Trophoblast cell (in vitro differentiated cells and primary cell): ENCODE data around the gene PHACTR1.

Source experiments
- DNase-seq, 2 donors: peaks; one replicate each; pipeline ENCODE4 v3.0.0-alpha.2; 2016
- H2AFZ ChIP-seq: 2 replicates; pipeline ENCODE4 v1.6.1; 2013; ENCODE audit warnings: low read length, moderate library complexity, mild to moderate bottlenecking; ENCODE audit not compliant: insufficient read depth, poor library complexity
- H2AK5ac ChIP-seq: 2 replicates; pipeline ENCODE4 v1.6.1; 2013; ENCODE audit warnings: mild to moderate bottlenecking, low read length
- H2BK120ac ChIP-seq: 2 replicates; pipeline ENCODE4 v1.6.1; 2013; ENCODE audit warnings: low read length, mild to moderate bottlenecking, moderate library complexity; ENCODE audit not compliant: insufficient read depth, poor library complexity
- H2BK12ac ChIP-seq: 2 replicates; pipeline ENCODE4 v1.6.1; 2013; ENCODE audit warnings: mild to moderate bottlenecking, low read length, moderate library complexity
- H2BK5ac ChIP-seq: 2 replicates; pipeline ENCODE4 v1.6.1; 2013; ENCODE audit warnings: low read length, low read depth, moderate library complexity, mild to moderate bottlenecking; ENCODE audit not compliant: poor library complexity
- H3K14ac ChIP-seq: 2 replicates; pipeline ENCODE4 v1.6.1; 2013; ENCODE audit warnings: mild to moderate bottlenecking, low read length
- H3K18ac ChIP-seq: 2 replicates; pipeline ENCODE4 v1.6.1; 2013; ENCODE audit warnings: mild to moderate bottlenecking, low read length
- H3K23ac ChIP-seq: 2 replicates; pipeline ENCODE4 v1.6.1; 2013; ENCODE audit warnings: low read length
- H3K27ac ChIP-seq: 2 replicates; pipeline ENCODE4 v1.5.1; 2013; ENCODE audit warnings: low read depth, mild to moderate bottlenecking, inconsistent platforms, low read length, moderate library complexity
- H3K27me3 ChIP-seq: 2 replicates; pipeline ENCODE4 v1.6.1; 2013; ENCODE audit warnings: inconsistent platforms, mild to moderate bottlenecking, low read length, moderate library complexity; ENCODE audit not compliant: insufficient read depth
- H3K36me3 ChIP-seq, 2 experiments: 1 replicate in 1 of 2; 2 replicates in 1 of 2; pipeline ENCODE4 v1.6.1; 2013; ENCODE audit warnings: low read length in 2 of 2, mild to moderate bottlenecking in 2 of 2, moderate library complexity in 1 of 2; ENCODE audit not compliant: insufficient read depth in 2 of 2, control insufficient read depth in 1 of 2
- H3K4ac ChIP-seq: 2 replicates; pipeline ENCODE4 v1.6.1; 2013; ENCODE audit warnings: low read depth, mild to moderate bottlenecking, low read length, moderate library complexity
- H3K4me1 ChIP-seq, 2 experiments: 1 replicate in 1 of 2; 2 replicates in 1 of 2; pipeline ENCODE4 v1.6.1; 2013; ENCODE audit warnings: low read length in 2 of 2, mild to moderate bottlenecking in 2 of 2, moderate library complexity in 1 of 2; ENCODE audit not compliant: insufficient read depth in 2 of 2, control insufficient read depth in 1 of 2
- H3K4me2 ChIP-seq: 2 replicates; pipeline ENCODE4 v1.6.1; 2013; ENCODE audit warnings: inconsistent platforms, mild to moderate bottlenecking, low read length, moderate library complexity
- H3K4me3 ChIP-seq: 2 replicates; pipeline ENCODE4 v1.5.1; 2013; ENCODE audit warnings: mild to moderate bottlenecking, low read depth, low read length, inconsistent platforms
- H3K79me1 ChIP-seq: one replicate; pipeline ENCODE4 v1.6.1; 2013; ENCODE audit warnings: low read length
- H3K79me2 ChIP-seq: 2 replicates; pipeline ENCODE4 v1.6.1; 2013; ENCODE audit warnings: low read length, mild to moderate bottlenecking; ENCODE audit not compliant: control insufficient read depth, insufficient read depth, poor library complexity
- H3K9ac ChIP-seq: 2 replicates; pipeline ENCODE4 v1.6.1; 2013; ENCODE audit warnings: mild to moderate bottlenecking, low read length
- H3K9me3 ChIP-seq: 2 replicates; pipeline ENCODE4 v1.6.1; 2013; ENCODE audit warnings: low read depth, mild to moderate bottlenecking, control low read depth, inconsistent platforms, low read length; ENCODE audit not compliant: insufficient read depth
- H4K12ac ChIP-seq: 2 replicates; pipeline ENCODE4 v1.6.1; 2013; ENCODE audit warnings: low read depth, mild to moderate bottlenecking, low read length, moderate library complexity
- H4K8ac ChIP-seq: 2 replicates; pipeline ENCODE4 v1.6.1; 2013; ENCODE audit warnings: low read depth, mild to moderate bottlenecking, low read length, moderate library complexity
- H4K91ac ChIP-seq: one replicate; pipeline ENCODE4 v1.6.1; 2013; ENCODE audit warnings: low read depth, mild to moderate bottlenecking, low read length, moderate library complexity
- WGBS: extraction: QIAGEN DNeasy Blood & Tissue Kit; methylation state at CpG from one replicate; pipeline ENCODE4 v1.1.7; 2013; ENCODE audit warnings: missing lambda C conversion rate; ENCODE audit not compliant: insufficient read length, insufficient coverage; ENCODE audit errors: extremely low coverage; 5-methylcytosine and 5-hydroxymethylcytosine counted together

PHACTR1 gene

DNA sequence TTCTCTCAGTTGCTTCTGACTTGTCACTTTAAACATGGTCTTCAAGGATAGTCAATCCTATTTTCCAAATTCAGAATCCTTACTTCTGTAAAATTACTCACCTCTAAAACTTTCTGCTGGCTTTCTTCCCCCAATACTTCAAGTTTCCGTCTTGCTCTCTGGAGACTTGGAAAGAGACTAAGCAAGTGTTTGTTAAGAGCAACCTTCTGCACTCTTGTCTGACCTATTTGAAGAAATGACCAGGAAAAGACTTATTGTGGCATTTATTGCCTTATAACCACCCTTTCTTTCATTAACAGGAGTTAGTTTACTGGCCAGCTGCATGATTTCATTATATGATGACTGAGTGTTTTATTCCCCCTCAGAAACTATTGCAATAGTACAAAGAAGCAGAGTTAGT, 430.8 kb downstream of the PHACTR1 start:
- no peak overlapping the region for H3K27ac ChIP-seq
- no peak for DNase-seq
- H2BK5ac ChIP-seq = no peak overlapping the region
- H2AK5ac ChIP-seq = no peak overlapping the region
- H4K12ac ChIP-seq = no peak overlapping the region
- no peaks in the 10 kb centered on the region for H3K27me3 ChIP-seq
- H3K9ac ChIP-seq = no peak overlapping the region
- no peaks in the 10 kb centered on the region for H3K79me2 ChIP-seq
- H4K8ac ChIP-seq = no peak overlapping the region
- H3K9me3 ChIP-seq = no peaks in the 10 kb centered on the region
- H2AFZ ChIP-seq = no peak overlapping the region
- H3K79me1 ChIP-seq = no peaks in the 10 kb centered on the region
- H3K4ac ChIP-seq = no peak overlapping the region
- H3K14ac ChIP-seq = no peak overlapping the region
- H3K4me2 ChIP-seq = no peak overlapping the region
- no CpG with 5 or more reads among the region's 1 CpG for WGBS
- H3K23ac ChIP-seq = no peak overlapping the region
- H3K36me3 ChIP-seq = no peaks in the 10 kb centered on the region
- H2BK120ac ChIP-seq = no peak overlapping the region
- H3K4me3 ChIP-seq = no peak overlapping the region
- H3K18ac ChIP-seq = no peak overlapping the region
- H4K91ac ChIP-seq = no peak overlapping the region
- H3K4me1 ChIP-seq = no peaks in the 10 kb centered on the region
- no peak overlapping the region for H2BK12ac ChIP-seq

DNA sequence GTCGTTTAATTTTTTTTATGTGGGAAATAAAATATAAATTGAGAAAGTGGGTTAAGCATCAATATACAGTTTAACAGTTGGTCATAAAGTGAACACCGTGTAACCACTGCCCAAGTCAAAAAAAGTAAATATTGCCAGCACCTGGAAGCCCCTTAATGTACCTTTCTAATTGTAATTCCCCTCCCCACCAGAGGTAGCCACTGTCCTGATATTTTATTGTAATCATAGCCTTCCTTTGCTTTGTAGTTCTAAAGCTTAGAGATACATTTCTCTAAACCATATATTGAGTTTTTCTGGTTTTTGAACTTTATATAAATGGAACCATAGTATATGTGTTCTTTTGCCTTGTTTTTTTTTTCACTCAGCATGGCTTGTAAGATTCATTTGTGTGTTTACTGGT, 431.2 kb downstream of the PHACTR1 start:
- no peak overlapping the region for H3K27ac ChIP-seq
- H2AFZ ChIP-seq = no peak overlapping the region
- no peaks in the 10 kb centered on the region for H3K27me3 ChIP-seq
- H2AK5ac ChIP-seq = no peak overlapping the region
- H3K79me1 ChIP-seq = no peaks in the 10 kb centered on the region
- H3K14ac ChIP-seq = no peak overlapping the region
- no peak overlapping the region for H4K8ac ChIP-seq
- no peak overlapping the region for H2BK5ac ChIP-seq
- H3K4me2 ChIP-seq = no peak overlapping the region
- no peak overlapping the region for H3K9ac ChIP-seq
- no peak overlapping the region for H3K4ac ChIP-seq
- H3K23ac ChIP-seq = no peak overlapping the region
- no peak overlapping the region for H2BK120ac ChIP-seq
- H3K4me3 ChIP-seq = no peak overlapping the region
- DNase-seq = no peak
- no peaks in the 10 kb centered on the region for H3K36me3 ChIP-seq
- WGBS = 100% methylated on average over 1 of the region's 2 CpGs
- H3K18ac ChIP-seq = no peak overlapping the region
- H3K4me1 ChIP-seq = no peaks in the 10 kb centered on the region
- no peak overlapping the region for H2BK12ac ChIP-seq
- no peaks in the 10 kb centered on the region for H3K9me3 ChIP-seq
- no peak overlapping the region for H4K12ac ChIP-seq
- H4K91ac ChIP-seq = no peak overlapping the region
- no peaks in the 10 kb centered on the region for H3K79me2 ChIP-seq

DNA sequence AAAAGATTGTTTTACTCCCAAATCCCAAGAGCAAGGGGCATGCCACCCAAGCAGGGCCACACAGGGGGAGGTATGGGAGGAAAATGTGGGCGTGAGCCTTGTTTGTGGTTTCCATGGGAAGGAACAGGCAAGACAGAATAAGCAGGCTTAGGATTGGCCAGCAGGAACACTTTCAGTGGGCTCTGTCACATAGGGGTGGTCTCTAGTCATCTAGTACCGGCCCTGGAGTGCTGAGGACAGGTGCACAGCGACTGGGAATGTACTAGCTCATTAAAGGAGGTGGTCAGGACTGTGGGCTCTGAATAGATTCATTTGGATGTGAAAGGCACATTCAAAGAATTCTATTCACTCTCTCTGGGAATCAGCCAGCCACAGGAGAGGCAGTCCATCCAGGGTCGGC, 436.2 kb downstream of the PHACTR1 start:
- no peak overlapping the region for H3K18ac ChIP-seq
- H3K9me3 ChIP-seq = no peaks in the 10 kb centered on the region
- H3K14ac ChIP-seq = no peak overlapping the region
- no peak overlapping the region for H3K4ac ChIP-seq
- no peak overlapping the region for H3K4me2 ChIP-seq
- H3K9ac ChIP-seq = no peak overlapping the region
- no peaks in the 10 kb centered on the region for H3K4me1 ChIP-seq
- no peak overlapping the region for H4K12ac ChIP-seq
- H4K91ac ChIP-seq = no peak overlapping the region
- no peak overlapping the region for H3K23ac ChIP-seq
- no peak overlapping the region for H4K8ac ChIP-seq
- H3K36me3 ChIP-seq = no peaks in the 10 kb centered on the region
- no peak for DNase-seq
- no peak overlapping the region for H3K27ac ChIP-seq
- no peak overlapping the region for H2AFZ ChIP-seq
- H2BK12ac ChIP-seq = no peak overlapping the region
- H2AK5ac ChIP-seq = no peak overlapping the region
- H3K4me3 ChIP-seq = no peak overlapping the region
- no peak overlapping the region for H2BK120ac ChIP-seq
- no CpG with 5 or more reads among the region's 4 CpGs for WGBS
- H3K27me3 ChIP-seq = no peaks in the 10 kb centered on the region
- no peaks in the 10 kb centered on the region for H3K79me2 ChIP-seq
- H2BK5ac ChIP-seq = no peak overlapping the region
- no peaks in the 10 kb centered on the region for H3K79me1 ChIP-seq

DNA sequence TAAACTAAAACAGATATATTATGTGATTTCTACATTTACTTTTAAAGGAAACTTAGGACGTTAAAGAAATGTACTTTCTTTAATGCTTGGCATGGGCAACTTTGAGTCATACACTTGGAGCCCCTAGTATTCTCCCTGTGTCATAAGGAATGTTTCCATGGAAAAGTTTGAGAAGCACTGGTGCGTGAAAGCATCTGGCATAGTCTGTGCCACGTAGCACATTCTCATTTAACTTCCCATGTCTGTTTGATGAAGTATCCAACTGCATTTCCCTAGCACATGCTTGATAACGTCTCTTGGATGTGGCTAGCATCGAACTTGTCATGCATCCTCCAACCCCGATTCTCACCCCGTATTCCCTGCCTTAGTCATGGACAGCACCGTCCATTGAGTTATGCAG, 439.8 kb downstream of the PHACTR1 start:
- Histone ChIP-seq H3K9me3 (peaks cover 3% of the 10 kb centered on the region), H2BK120ac (no peak overlapping the region), H3K27me3 (no peaks in the 10 kb centered on the region), H2BK12ac (no peak overlapping the region), H3K14ac (no peak overlapping the region), H2BK5ac (no peak overlapping the region), H3K18ac (no peak overlapping the region), H4K12ac (no peak overlapping the region), H4K91ac (no peak overlapping the region), H4K8ac (no peak overlapping the region), H2AFZ (no peak overlapping the region), H3K23ac (no peak overlapping the region), H3K27ac (no peak overlapping the region), H3K79me2 (no peaks in the 10 kb centered on the region), H3K36me3 (no peaks in the 10 kb centered on the region), H3K4me3 (no peak overlapping the region), H3K79me1 (no peaks in the 10 kb centered on the region), H3K9ac (no peak overlapping the region), H3K4me2 (no peak overlapping the region), H3K4me1 (no peaks in the 10 kb centered on the region), H2AK5ac (no peak overlapping the region), H3K4ac (no peak overlapping the region)
- WGBS = no CpG with 5 or more reads among the region's 8 CpGs
- no peak for DNase-seq
